ENCODE data around the gene ATG12.

ATG12 gene

DNA sequence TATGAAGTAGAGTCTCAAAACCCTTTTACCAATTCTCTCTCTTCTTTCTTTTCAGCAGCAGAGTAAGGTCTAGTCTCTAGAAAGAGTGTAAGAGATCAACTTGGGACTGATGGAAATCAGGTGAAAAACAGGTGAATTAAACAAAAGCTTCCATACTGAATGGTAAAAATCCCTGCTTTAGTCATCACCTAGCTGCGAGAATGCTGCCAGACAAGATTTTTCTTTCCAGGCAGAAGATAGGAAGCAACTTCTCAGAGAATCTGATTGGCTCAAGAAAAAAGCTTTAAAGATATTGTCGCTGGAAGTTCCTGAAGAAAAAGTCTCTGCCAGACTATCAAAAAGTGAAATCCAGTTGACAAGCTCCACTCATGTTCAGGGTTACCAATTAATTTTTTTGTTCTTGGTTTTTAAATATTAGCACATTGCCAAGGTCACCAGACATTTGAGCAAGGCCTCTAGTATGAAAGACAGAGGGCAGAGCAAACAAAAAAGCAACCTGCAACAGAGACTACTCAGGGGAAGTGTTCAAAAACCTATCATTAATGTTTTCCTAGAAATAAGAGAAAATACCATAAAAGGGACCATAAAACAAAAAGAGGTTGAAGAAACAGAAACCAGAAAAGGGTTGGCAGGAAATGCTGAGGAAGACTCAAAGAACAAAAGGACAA is 34.2 kb downstream of the ATG12 start:
- no peak for DNase-seq (ENCODE audit: low spot score)

DNA sequence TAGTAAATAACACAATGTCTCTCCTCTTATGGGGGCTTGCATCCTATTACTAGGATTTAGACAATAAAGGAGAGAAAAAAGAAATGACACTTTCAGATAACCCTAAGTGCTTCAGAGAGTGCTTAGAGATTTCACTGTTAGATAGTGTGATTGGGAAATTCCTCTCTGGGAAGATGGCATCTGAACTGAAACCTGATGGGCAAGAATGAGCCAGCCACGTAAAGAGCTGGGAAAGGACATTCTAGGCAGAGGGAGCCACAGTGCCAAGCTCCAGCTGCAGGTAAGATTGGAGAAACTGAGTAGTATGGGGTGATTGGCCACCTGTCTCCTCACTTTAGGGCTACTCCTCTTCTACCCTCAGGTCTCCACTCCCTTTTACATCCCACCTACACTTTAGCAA is 39.4 kb downstream of the ATG12 start:
- no peak for DNase-seq (ENCODE audit: low spot score)

DNA sequence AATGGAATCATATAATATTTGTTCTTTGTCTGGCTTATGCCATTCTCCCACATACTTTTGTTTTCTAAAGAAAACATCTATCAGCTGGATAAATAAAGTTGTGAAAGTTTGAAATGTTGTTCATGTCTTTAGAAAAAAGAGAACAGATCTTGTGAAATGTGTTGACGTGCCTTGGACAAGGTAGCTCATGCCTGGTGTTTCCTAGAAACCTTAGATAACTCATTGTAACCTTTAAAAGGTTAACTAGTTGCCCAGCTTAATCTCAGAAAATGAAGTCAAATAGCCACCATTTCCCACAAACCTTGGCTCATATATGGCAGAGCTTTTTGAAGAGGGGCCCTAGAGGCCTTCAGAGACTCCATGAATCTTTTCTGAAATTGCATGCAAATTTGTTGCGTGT is 40.2 kb downstream of the ATG12 start:
- DNase-seq (ENCODE audit: low spot score), result no peak

DNA sequence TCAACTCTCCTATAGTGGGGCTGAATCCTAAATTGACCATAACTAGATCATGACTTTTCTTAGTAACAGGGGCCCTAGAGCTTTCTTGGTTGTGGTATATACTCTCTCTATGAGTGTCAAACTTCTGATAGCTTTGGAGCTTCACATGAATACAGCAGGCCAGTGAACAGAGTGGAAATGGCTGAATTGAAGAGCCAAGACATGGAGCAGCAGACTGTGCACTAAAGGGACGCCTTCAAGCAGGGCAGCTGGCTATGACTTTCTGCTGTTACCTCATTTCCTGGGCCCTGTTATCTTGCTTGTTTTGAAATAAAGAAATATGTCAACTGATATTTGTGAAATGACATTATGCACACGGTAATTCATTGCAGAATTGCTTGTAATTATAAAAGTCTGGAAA is 41.3 kb downstream of the ATG12 start:
- DNase-seq (ENCODE audit: low spot score), result no peak

DNA sequence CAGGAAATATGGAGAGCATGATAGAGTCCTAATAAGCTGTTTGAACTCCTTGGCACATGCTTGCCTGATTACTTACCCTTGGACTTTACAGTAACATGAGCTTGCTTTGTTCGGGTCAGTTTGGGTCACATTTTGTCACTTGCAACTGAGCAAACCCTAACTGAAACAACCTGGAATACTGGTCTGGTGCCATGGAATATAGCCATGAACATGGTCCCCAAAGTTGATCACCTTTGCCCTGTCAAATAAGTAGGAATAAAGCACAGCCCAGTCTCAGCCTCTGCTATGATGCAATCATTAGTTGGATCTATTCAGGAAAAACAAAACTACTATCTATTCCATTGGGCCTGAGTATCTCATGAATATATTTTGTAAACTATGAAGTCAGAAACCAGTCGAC is 43.1 kb downstream of the ATG12 start:
- no peak for DNase-seq (ENCODE audit: low spot score)

DNA sequence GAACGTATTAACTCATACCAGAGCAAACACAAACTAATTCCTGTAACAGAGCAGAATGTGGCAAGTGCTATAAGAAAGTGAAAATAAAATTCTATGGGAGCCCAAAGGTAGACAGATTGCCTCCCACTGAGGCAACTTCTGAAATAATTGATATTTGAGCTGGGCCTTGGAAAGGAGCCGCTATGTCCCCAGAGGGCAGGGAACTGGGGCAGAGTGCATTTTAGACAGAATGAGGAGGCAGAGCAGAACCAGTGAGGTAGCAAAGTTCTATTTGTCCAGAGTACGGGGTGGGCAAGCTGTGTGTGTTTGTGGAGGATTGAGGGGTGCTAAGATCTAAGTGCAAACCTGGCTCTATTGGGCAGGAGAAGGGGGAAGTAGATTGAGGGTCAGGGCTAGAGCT is 44.7 kb downstream of the ATG12 start:
- DNase-seq (ENCODE audit: low spot score), result no peak

DNA sequence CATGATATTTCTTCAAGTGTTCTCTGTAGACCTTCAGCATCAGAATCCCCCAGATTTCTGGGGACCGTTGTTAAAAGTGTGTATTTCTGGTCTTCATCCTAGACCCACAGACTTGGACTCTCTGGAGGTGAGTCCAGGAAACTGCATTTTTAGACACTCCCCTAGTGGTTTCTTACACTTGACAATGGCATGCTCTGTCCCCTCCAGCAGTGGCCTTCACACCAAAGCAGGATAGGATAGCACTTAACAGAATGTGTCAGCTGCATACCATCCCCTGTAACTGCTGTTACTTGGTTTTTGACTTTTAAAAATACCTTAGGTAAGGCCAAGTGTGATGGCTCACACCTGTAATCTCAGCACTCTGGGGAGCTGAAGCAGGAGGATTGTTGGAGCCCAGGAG is 45.7 kb downstream of the ATG12 start:
- no peak for DNase-seq (ENCODE audit: low spot score)

DNA sequence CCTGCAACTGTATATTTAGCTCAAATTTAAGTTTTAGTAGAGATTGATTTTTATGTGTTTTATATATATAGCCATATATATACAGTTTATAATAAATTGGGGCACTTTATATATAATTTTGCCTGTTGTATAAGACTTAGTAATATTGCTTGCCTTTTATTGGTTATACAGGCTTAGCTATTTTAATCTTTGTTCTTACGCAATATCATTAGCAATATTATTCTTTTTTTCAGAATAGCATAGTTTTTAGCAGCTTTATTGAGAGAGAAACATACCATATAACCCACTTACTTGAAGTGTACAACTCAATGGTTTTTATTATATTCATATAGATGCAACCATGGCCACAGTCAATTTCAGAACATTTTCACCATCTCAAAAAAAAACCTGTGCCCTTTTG is 52.9 kb downstream of the ATG12 start:
- no peak for DNase-seq (ENCODE audit: low spot score)

DNA sequence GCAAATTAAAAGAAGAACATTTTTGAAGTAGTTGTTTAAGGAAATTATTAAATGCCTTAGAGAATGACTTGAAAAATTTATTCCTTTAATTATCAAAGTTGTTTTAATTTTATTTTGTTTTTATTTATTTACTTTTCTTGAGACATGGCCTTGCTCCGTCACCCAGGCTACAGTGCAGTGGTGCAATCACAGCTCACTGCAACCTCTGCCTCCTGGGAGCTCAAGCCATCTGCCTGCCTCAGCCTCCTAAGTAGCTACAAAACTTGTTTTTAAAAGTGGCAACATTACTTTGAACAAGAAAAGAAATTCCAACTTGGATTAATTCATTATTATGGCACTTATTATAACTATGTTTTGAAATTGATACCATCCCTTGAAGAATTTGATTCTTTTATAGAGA is 53.9 kb downstream of the ATG12 start:
- DNase-seq (ENCODE audit: low spot score), result no peak

DNA sequence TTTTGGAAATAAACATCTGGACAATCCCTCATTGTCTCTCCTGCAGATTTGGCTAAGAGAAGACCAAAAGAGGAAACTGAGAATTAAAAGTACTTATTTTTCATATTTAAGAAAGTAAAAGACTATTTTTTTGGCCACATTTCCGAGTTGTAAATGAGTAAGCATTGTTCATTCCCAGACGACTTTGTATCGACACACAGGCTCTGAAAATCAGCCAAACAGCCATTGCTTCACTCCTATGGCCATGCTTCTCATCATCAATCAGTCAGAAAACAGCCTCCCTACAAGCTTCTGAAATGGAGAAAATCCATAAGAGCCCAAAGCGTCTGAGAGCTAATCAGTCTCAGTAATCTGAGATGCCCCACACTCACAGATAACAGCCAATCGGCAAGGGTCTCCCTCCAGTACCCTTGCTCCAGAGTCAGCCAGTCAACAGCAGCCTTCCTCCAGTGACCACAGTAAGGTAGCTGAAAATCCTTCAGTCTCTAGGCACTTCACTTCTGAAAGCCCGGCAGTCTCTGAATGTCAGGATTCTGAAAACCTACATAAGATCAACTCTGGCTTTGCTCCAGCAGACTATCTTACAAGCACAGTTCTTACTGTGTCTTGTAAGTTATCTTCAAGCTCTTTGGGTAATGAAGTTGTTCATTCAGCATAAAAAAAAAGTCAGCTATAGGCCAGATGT is 55.8 kb downstream of the ATG12 start:
- DNase-seq (ENCODE audit: low spot score), result no peak

DNA sequence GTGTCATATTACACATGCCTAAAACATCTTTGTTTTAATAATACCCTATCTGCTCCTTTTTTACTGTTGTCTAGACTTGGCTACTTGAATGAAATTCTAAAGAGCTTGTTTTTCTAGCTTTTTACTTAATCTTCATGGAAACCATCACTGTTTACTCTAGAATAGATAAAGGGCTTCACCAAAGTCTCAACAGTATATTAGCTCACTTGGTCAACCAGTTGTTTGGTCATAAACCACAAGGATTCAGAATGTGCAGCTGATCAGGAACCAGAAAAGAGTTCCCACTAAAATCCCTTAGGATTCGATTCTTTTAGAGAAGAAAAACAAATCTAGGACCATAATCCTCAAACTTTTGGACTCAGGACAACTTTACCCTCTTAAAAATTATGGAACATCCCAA is 62.9 kb downstream of the ATG12 start:
- DNase-seq (ENCODE audit: low spot score), result no peak
